ENCODE results near the gene ANO3.
"Not testable (repeated sequence)": the region's sequence is repeated elsewhere in the genome, so short reads cannot be mapped to it uniquely, and the experiment has no call there.

Gene ANO3

GRCh38 chr11:26584818-26585217 is 252.9 kb downstream of the ANO3 start:
- intact Hi-C loops (cut with DNase I; ENCODE audit: low total_unique reads) = no loop called here

GRCh38 chr11:26587073-26587472 is 255.1 kb downstream of the ANO3 start:
- no peaks in the 10 kb centered on the region for H3K27me3 ChIP-seq
- TF ChIP-seq, protein P1, sequence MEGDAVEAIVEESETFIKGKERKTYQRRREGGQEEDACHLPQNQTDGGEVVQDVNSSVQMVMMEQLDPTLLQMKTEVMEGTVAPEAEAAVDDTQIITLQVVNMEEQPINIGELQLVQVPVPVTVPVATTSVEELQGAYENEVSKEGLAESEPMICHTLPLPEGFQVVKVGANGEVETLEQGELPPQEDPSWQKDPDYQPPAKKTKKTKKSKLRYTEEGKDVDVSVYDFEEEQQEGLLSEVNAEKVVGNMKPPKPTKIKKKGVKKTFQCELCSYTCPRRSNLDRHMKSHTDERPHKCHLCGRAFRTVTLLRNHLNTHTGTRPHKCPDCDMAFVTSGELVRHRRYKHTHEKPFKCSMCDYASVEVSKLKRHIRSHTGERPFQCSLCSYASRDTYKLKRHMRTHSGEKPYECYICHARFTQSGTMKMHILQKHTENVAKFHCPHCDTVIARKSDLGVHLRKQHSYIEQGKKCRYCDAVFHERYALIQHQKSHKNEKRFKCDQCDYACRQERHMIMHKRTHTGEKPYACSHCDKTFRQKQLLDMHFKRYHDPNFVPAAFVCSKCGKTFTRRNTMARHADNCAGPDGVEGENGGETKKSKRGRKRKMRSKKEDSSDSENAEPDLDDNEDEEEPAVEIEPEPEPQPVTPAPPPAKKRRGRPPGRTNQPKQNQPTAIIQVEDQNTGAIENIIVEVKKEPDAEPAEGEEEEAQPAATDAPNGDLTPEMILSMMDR (IDR thresholded peaks at IDR 0.05) = no peak
- H3K27ac ChIP-seq = no peak overlapping the region
- no peak for DNase-seq
- intact Hi-C loops (cut with DNase I; ENCODE audit: low total_unique reads) = no loop called here
- no peak overlapping the region for H3K4me3 ChIP-seq
- no peaks in the 10 kb centered on the region for H3K9me3 ChIP-seq
- H3K4me1 ChIP-seq = no peaks in the 10 kb centered on the region
- H3K36me3 ChIP-seq = no peaks in the 10 kb centered on the region

More at GRCh38 chr11:26584818-26585217, 252.9 kb downstream of the ANO3 start:
- DNase-seq = no peak
- H3K9me3 ChIP-seq = no peaks in the 10 kb centered on the region
- no peaks in the 10 kb centered on the region for H3K36me3 ChIP-seq
- no peaks in the 10 kb centered on the region for H3K27me3 ChIP-seq
- no peak overlapping the region for H3K27ac ChIP-seq
- TF ChIP-seq, protein P1 (IDR thresholded peaks at IDR 0.05) = no peak
- no peak overlapping the region for H3K4me3 ChIP-seq
- H3K4me1 ChIP-seq = no peaks in the 10 kb centered on the region

- Histone ChIP-seq H3K4me3 (no peak overlapping the region), H3K27me3 (no peaks in the 10 kb centered on the region), H3K27ac (no peak overlapping the region), H3K36me3 (no peaks in the 10 kb centered on the region), H3K4me1 (no peaks in the 10 kb centered on the region), H3K9me3 (no peaks in the 10 kb centered on the region)
- TF ChIP-seq, protein P1 (IDR thresholded peaks at IDR 0.05) = no peak
- no peak for DNase-seq
- intact Hi-C loops (cut with DNase I; ENCODE audit: low total_unique reads) = no loop called here
Measured at GRCh38 chr11:26593691-26594090, 261.8 kb downstream of the ANO3 start.

- H3K36me3 ChIP-seq; DNase-seq; intact Hi-C loops (cut with DNase I; ENCODE audit: low total_unique reads); H3K4me3 ChIP-seq; H3K27ac ChIP-seq; H3K27me3 ChIP-seq; H3K9me3 ChIP-seq; H3K4me1 ChIP-seq: not testable (repeated sequence)
Measured at GRCh38 chr11:26595207-26595865, 263.4 kb downstream of the ANO3 start.

- H3K36me3 ChIP-seq; H3K27me3 ChIP-seq; DNase-seq; H3K27ac ChIP-seq; intact Hi-C loops (cut with DNase I; ENCODE audit: low total_unique reads); H3K9me3 ChIP-seq; H3K4me3 ChIP-seq; H3K4me1 ChIP-seq: not testable (repeated sequence)
Measured at GRCh38 chr11:26597049-26597689, 265.2 kb downstream of the ANO3 start.

DNA sequence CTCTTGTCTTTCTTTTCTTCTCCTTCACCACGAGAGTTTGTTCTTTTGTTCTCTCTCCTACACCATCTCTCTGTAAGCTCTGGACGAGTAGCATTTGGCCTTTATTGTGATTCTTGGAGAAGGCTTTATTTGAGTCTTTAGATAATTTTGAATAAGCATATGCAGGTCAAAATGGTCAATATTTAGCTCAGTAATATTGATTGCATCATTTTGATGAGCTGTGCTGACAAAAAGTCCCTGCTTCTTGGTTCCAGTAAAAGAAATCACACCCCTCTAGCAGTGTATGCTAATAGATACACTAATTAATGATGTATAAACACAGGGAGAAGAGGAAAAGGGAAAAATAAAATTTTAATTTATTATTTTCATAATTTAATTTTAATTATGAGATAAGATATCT is 266.0 kb downstream of the ANO3 start:
- intact Hi-C loops (cut with DNase I; ENCODE audit: low total_unique reads) = no loop called here
- Histone ChIP-seq H3K9me3 (no peaks in the 10 kb centered on the region), H3K4me1 (no peaks in the 10 kb centered on the region), H3K27ac (no peak overlapping the region), H3K27me3 (no peaks in the 10 kb centered on the region), H3K4me3 (no peak overlapping the region), H3K36me3 (no peaks in the 10 kb centered on the region)
- no peak for DNase-seq
- TF ChIP-seq, protein P1 (IDR thresholded peaks at IDR 0.05) = no peak

All from tibial artery (tissue), 4 donors.